ENCODE measurements around the gene HTR6. TPM values are rescaled to one million over a fixed set of nuclear protein-coding genes. Genes with fewer than 3 reads are reported as not detected.

Gene HTR6
- total RNA-seq, 1 experiment from 2014 or later: not detected

DNA sequence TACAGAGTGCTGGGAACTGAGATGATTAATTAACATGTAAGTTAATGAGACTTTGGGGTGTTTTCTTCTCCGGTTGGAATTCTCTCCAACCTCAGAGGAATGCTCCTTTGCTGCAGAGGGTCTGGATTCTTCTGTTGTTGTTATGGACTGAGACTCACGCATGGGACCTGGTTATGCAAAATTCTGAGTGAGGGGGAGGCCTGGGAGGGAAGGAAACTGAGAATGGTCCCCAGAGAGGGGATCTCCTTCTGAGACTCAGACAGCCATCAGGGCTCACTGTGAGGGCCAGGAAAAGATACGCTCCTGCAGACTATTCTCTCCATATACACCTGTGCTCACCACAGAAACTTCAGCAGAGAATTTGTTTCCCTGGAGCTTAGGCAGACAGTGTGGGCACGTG, 56.3 kb downstream of the HTR6 start:
- DNase-seq (ENCODE audit: low spot score): no peak

DNA sequence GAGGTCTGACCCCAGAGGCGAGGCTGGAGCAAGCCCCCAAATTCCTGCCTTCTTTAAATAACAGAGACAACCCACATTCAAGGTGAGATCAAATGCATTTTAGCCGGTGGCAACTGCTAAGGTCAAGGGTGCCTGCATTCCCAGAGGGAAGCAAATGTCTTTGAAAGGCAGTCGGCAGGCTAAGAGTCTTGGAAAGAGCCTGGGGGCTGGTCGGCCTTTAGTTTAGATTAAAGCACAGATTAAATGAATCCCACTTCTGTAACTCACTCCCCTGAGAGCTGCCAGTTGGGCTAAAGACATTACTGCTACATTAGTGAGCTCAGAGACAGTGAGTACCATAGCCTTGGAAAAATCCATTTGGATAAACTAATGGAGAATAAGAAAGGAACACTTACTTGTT, 59.2 kb downstream of the HTR6 start:
- DNase-seq (ENCODE audit: low spot score): no peak

GRCh38 chr1:19725606-19726005, 60.9 kb downstream of the HTR6 start:
- DNase-seq (ENCODE audit: low spot score): no peak

- DNase-seq (ENCODE audit: low spot score): no peak
Observed at GRCh38 chr1:19728413-19729145, 63.9 kb downstream of the HTR6 start.

- DNase-seq (ENCODE audit: low spot score): no peak
Observed at GRCh38 chr1:19730232-19730631, 65.6 kb downstream of the HTR6 start.

Other genes with a start within 250 kb of the HTR6 start
- 165 and 184 TPM in 2 replicates for gene CAPZB, start 179.3 kb upstream of the HTR6 start, total RNA-seq (2014; rRNA removed; shearing (Covaris generic))
- 34.2 and 53.1 TPM in 2 replicates for gene NBL1, start 20.6 kb upstream of the HTR6 start, total RNA-seq (2014; rRNA removed; shearing (Covaris generic))
- gene TMCO4, start 135.0 kb downstream of the HTR6 start, total RNA-seq (2014; rRNA removed; shearing (Covaris generic)): 10.6 and 20.3 TPM in 2 replicates
- gene RNF186, start 150.4 kb downstream of the HTR6 start, total RNA-seq (2014; rRNA removed; shearing (Covaris generic)): not detected in 2 replicates
- 0.58 and 1.6 TPM in 2 replicates for gene OTUD3, start 217.5 kb downstream of the HTR6 start, total RNA-seq (2014; rRNA removed; shearing (Covaris generic))

Data from H4 (cell line).